Mesothelial cell of epicardium (in vitro differentiated cells): ENCODE data around the gene LYSMD2. TPM values are rescaled to one million over a fixed set of nuclear protein-coding genes. Genes with fewer than 3 reads are reported as not detected.

Experiments used
- DNase-seq, 2 experiments: peaks; one replicate each; pipeline ENCODE4 v3.0.0; 2021; ENCODE audit warnings: low spot score in 2 of 2; ENCODE audit not compliant: unreplicated experiment in 2 of 2
- H3K27ac Mint-ChIP-seq: 2 replicates; pipeline ENCODE4 v1.8.0; 2021; ENCODE audit warnings: mixed read lengths
- H3K27me3 Mint-ChIP-seq: 2 replicates; pipeline ENCODE4 v1.8.0; 2021; ENCODE audit warnings: low read depth, mixed read lengths
- H3K36me3 Mint-ChIP-seq: 2 replicates; pipeline ENCODE4 v1.8.0; 2021; ENCODE audit warnings: mixed read lengths
- H3K4me1 Mint-ChIP-seq: 2 replicates; pipeline ENCODE4 v1.8.0; 2021; ENCODE audit warnings: mixed read lengths
- H3K4me3 Mint-ChIP-seq: 2 replicates; pipeline ENCODE4 v1.8.0; 2021; ENCODE audit warnings: mild to moderate bottlenecking, moderate library complexity, mixed read lengths
- H3K9me3 Mint-ChIP-seq: 2 replicates; pipeline ENCODE4 v1.8.0; 2021; ENCODE audit warnings: mixed read lengths
- CTCF ChIP-seq: fragments of 200-600 bp; sonication (generic); IDR thresholded peaks from one replicate; pipeline ENCODE4 v1.5.0; 2021; ENCODE audit warnings: antibody characterized with exemption; ENCODE audit not compliant: unreplicated experiment
- total RNA-seq: library from RNA; stranded (reverse); gene quantifications from 3 replicates; pipeline ENCODE4 v1.2.1, GENCODE V29; 2021

Gene LYSMD2
- total RNA-seq, 1 donor from 2014 or later = 1.9 TPM

GRCh38 chr15:51687565-51687964 lies 49.9 kb downstream of the LYSMD2 start:
- Mint-ChIP-seq H3K9me3 (no peaks in the 10 kb centered on the region), H3K27ac (no peak overlapping the region), H3K4me3 (no peak overlapping the region), H3K4me1 (no peaks in the 10 kb centered on the region), H3K36me3 (no peaks in the 10 kb centered on the region), H3K27me3 (peaks cover 39% of the 10 kb centered on the region)
- no peak for TF ChIP-seq CTCF
- no peak for DNase-seq

- peaks cover 7% of the 10 kb centered on the region for H3K4me1 Mint-ChIP-seq
- peaks cover 51% of the 10 kb centered on the region for H3K27me3 Mint-ChIP-seq
- H3K27ac Mint-ChIP-seq = no peak within 1 kb of the TSS
- no peak within 1 kb of the TSS for H3K4me3 Mint-ChIP-seq
- no peaks in the 10 kb centered on the region for H3K36me3 Mint-ChIP-seq
- no peak for TF ChIP-seq CTCF
- H3K9me3 Mint-ChIP-seq = no peaks in the 10 kb centered on the region
- peak; percentile 76 to 92 for DNase-seq
Measured at GRCh38 chr15:51681303-51681963, 56.0 kb downstream of the LYSMD2 start, which contains the start of gene SCG3. SCG3 (plus strand) TSS chr15:51681503; CDS start chr15:51681756, 253 bp downstream.

GRCh38 chr15:51680321-51680720 lies 57.1 kb downstream of the LYSMD2 start:
- no peaks in the 10 kb centered on the region for H3K9me3 Mint-ChIP-seq
- H3K4me3 Mint-ChIP-seq = no peak overlapping the region
- no peak overlapping the region for H3K27ac Mint-ChIP-seq
- no peak for DNase-seq
- peaks cover 48% of the 10 kb centered on the region for H3K27me3 Mint-ChIP-seq
- H3K4me1 Mint-ChIP-seq = peaks cover 7% of the 10 kb centered on the region
- no peaks in the 10 kb centered on the region for H3K36me3 Mint-ChIP-seq
- no peak for TF ChIP-seq CTCF

- TF ChIP-seq CTCF = no peak
- H3K27me3 Mint-ChIP-seq = peaks cover 33% of the 10 kb centered on the region
- no peak for DNase-seq
- no peaks in the 10 kb centered on the region for H3K36me3 Mint-ChIP-seq
- no peaks in the 10 kb centered on the region for H3K9me3 Mint-ChIP-seq
- no peak overlapping the region for H3K27ac Mint-ChIP-seq
- no peak overlapping the region for H3K4me3 Mint-ChIP-seq
- H3K4me1 Mint-ChIP-seq = peaks cover 7% of the 10 kb centered on the region
Measured at GRCh38 chr15:51678096-51678495, 59.4 kb downstream of the LYSMD2 start.

GRCh38 chr15:51677452-51677851 lies 60.0 kb downstream of the LYSMD2 start:
- no peak for DNase-seq
- H3K27ac Mint-ChIP-seq = no peak overlapping the region
- TF ChIP-seq CTCF = no peak

More at GRCh38 chr15:51677452-51677851, 60.0 kb downstream of the LYSMD2 start:
- peaks cover 32% of the 10 kb centered on the region for H3K27me3 Mint-ChIP-seq
- peaks cover 8% of the 10 kb centered on the region for H3K4me1 Mint-ChIP-seq
- H3K9me3 Mint-ChIP-seq = no peaks in the 10 kb centered on the region
- no peak overlapping the region for H3K4me3 Mint-ChIP-seq
- H3K36me3 Mint-ChIP-seq = no peaks in the 10 kb centered on the region
